Stimulated activated CD8-positive, alpha-beta memory T cell treated with anti-CD3 and anti-CD28 coated beads, Interleukin-15, amount 100 ng/mL, for 4 hours (primary cell): ENCODE data around the gene AQP2.

ENCODE experiments used
- DNase-seq, 2 donors: peaks; one replicate each; pipeline ENCODE4 v3.0.0-alpha.2; 2020; ENCODE audit warnings: low read depth in 2 of 2

The AQP2 gene

GRCh38 chr12:49941556-49942511 lies 8.7 kb upstream of the AQP2 start:
- no peak for DNase-seq

DNA sequence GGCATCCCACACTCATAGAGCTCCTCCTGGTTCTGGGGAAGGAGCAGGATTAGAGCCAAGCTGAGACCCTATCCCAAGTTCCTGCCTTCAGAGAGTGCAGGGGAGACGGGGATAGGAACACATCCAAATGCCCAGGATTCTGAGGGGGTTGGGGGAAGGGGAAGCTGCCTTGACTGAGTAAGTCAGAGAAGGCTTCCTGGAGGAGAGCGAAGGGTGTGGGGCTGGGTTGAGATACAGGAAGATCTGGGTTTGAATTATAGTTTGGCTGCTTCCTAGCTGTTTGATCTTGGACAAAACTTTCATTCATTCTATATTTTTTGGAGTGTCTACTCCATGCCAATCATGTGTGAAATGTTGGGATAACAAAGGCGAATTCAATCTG lies 8.0 kb upstream of the AQP2 start:
- DNase-seq = no peak

GRCh38 chr12:49942921-49943624 lies 7.5 kb upstream of the AQP2 start:
- no peak for DNase-seq

DNA sequence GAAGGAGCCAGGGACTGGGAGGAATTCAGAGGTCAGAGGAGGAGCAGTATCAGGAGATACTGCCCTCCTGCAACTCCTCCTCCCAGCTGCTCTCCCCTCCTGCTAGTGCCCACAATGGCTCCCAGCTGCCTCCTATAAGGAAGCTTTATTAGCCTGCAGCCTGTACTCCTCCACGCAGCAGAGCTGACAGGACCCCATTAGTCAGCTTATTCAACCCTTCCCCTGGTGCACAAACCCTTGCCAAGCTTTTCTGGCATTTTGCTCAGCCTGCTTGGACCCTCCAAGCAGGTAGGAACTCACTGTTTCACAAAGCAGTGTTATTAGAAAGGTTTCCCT lies 6.9 kb upstream of the AQP2 start:
- DNase-seq = no peak

GRCh38 chr12:49944046-49944445 lies 6.5 kb upstream of the AQP2 start:
- no peak for DNase-seq

DNA sequence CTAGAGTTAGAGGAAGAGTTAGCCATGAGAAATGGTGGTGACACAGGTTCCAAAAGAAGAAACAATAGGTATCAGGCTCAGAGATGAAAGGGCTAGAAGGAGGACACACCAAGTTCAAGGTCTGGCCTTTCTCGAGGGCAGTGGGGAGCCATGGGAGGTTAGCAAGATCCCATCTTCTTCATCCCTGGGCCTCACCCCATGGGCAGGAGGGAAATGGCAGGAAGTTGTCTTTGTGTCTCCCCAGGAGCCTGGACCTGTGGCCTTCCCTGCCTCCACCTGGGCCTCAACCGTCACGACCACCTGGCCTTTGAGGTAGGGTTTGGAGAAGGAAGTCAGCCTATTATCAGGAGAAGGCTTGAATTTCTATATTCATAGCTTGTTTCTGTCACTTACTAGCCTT lies 5.8 kb upstream of the AQP2 start:
- DNase-seq = no peak

GRCh38 chr12:49945394-49946080 lies 5.0 kb upstream of the AQP2 start:
- peak; percentile 67 to 72 for DNase-seq

GRCh38 chr12:49946086-49946485 lies 4.5 kb upstream of the AQP2 start:
- no peak for DNase-seq

- DNase-seq = no peak
Measured at GRCh38 chr12:49946497-49946896, 4.0 kb upstream of the AQP2 start.

DNA sequence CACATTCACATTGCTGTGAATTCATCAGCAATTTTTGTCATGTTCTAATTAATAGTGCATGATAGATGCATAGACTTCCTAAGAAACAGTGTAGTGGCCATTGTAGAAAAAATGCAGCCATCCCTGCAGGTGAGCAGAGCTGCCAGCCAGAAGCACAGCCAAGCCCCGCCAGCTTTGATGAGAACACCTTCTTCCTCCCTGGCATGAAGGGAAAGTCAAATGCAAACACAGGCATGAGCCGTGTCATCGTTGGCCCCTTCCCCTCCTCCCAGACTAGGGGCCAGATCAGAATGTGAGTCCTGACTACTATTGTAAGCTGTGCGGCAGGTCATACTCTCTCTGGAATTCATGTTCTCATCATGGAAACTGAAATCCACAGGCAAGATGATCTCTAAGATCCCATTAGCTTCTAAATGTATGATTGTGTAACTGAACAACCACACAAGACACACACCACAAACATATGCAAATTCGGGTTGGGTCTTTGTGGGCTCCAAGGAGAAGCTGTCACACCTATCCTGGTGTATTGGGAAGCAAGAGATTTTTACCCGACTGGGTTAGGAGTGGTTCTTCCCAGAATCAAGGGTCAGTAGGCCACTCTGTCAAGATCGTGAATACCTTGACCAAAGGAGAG lies 2.8 kb upstream of the AQP2 start:
- DNase-seq = no peak

DNA sequence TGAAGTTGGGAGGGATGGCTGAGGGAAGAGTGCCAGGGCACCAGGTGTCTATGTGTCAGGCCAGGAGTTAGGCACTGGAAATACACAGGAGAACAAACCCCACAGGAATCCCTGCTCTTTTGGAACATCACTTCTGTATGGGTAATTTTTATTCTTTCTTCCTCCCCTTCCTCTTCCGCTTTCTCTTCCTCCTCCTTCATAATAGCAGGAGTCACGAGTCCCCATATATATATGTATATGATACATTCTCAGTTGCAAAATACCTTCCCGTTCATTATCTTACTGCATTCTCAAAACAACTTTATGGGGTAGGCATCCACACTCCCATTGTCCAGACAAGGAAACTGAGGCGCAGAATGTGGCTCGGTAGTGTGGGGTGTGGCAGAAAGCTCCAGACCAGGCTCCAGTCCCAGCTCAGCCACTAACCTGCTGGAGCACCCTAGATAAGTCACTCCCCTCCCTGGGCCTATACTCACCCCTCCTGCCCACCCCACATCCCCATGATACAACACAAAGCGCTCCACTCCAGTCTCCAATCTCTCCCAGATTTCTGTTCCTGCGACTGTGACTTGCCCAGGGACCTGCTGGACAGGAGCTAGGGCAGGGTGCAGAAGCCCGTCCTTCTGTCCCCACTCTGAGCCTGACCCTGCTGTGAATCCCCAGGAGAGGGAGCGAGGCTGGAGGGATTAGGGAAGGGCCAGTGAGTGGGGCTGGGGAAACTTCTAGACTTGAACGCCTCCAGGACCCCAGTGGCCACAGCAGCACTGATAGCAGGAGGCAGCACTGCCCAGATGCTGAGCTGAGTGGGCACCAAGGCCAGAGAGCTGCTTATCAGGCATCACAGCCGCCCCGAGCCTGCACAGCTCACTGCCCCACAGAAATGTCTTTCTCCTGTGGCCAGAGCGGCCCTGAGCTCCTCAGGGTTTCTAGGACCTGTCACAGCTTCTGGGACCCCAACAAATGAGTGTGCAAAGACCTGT lies 1.4 kb upstream of the AQP2 start:
- no peak for DNase-seq

- no peak for DNase-seq
Measured at GRCh38 chr12:49949866-49950265, 671 bp upstream of the AQP2 start.

DNA sequence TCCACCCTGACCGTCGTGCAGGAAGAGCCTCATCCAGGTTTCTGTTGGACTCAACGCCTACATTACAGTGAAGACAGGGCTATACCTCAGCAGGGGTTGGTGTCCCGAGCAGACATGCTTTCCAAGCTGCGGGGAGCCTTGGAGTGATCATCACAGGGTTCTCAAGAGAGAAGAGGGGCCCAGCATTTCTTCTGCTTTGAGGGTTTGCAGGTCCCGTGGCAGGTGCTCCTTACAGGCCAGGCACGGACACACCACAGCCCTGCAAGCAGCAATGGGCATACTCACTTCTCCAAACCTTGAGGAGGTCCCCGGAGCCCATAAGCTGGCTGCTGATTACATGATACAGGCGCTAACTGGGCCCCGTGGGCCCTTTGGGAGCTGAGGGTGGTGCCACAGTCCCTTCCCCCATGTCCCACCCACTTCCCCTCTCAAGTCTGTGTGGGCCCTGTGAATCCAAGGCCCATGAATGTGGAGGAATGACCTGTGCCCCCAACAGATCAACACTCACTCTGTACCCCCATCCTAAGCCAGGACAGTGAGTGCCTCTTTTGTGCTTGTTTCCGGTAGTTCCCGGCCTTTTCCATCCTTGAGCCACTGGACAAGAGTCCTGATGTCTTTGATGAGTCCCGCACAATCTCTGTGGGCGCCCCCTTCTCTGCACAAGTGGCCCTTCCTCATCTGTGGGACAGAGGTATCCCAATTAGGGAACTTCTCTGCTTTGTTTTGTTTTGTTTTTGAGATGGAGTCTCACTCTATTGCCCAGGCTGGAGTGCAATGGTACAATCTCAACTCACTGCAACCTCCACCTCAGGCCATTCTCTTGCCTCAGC lies 1.1 kb downstream of the AQP2 start:
- no peak for DNase-seq

DNA sequence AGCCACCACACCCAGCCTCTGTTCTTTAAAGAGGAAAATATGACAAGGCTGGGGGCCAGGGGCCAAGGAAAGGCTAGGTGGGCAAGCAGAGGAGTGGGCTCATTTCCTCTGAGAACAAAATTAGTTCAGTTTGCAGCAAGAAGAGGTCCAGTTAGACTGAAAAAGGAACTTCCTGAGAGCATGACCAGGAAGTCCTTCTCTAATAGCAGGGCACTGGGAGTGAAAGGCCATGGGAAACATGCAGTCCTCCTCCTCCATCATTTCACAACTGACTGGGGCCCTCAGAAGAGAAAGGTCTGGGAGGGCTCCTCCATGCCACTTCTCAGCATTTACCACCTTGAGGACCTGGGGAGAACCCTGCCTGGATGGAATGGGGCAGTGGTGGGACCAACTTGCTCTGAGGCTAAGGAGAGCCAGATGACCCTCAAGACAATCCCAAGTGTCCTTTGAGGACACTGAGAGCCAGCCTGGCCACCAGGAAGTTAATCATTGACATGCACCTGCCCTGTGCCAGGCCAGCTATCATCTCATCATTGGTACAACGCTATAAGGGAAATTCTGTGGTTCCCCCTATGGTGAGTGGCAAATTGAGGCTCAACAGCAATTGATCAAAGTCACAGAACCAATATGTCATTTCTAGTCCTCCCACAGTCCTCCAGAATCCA lies 2.0 kb downstream of the AQP2 start:
- DNase-seq = no peak

DNA sequence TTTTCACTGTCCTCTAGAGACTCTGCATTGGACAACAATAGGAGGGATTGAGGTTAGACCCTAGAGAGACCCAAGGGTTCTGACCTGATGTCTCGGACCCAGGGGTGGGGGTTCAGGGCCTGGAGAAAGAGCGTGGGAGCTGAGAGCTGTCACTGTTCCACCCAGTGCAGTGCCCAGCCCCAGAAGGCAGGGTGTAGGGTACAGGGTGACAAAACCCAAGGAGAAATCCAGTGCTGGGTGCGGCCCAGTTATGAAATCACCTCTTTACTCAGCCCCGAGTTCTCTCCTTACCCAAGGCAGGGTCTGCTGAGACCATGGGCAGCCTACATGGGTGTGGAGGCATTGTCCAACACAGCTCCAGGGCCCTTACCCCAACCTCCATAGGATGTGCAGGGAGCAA lies 2.6 kb downstream of the AQP2 start:
- no peak for DNase-seq

GRCh38 chr12:49953961-49954846 lies 3.7 kb downstream of the AQP2 start:
- no peak for DNase-seq

DNA sequence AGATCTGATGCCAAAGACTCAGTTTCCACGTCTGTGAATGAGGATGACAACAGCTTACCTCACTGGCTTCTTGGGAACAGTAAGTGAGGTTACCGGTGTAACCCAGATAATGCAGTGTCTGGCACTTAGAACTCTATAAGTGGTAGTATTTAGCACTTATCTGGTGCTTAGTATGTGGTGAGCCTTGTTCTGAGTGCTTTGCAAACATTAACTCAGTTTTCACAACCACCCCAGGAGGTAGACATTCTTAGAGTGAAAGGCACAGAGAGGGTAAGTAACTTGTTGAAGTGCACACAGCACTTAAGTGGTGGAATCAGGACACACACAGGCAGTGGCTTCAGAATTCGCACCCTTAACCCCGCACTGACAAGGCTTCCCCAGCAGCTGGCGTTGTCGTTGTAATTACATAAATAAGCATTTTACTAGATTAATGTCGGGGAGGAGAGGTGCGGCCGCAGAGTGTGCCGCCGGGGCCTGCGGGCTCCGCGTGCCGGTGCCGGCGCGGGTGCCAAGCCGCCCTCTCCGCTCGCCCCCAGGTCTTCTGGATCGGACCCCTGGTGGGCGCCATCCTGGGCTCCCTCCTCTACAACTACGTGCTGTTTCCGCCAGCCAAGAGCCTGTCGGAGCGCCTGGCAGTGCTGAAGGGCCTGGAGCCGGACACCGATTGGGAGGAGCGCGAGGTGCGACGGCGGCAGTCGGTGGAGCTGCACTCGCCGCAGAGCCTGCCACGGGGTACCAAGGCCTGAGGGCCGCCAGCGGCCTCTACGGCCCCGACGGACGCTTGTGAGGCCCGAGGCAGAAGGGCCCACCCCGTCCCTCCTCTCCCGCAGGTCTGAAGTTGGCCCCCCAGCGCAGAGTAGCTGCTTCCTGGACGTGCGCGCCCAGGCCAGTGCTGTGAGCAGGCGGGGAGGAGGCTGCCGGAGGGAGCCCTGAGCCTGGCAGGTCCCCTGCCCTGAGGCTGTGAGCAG lies 4.6 kb downstream of the AQP2 start:
- no peak for DNase-seq
